ENCODE measurements around the gene SORL1-AS1.

GRCh38 chr11:121463689-121464335, 11.0 kb upstream of the SORL1-AS1 start:
- TF ChIP-seq CTCF (IDR thresholded peaks at IDR 0.05; ENCODE audit: low read depth, low read length) (no peak), EZH2phosphoT487 (IDR thresholded peaks at IDR 0.05; ENCODE audit: low read depth) (no peak)

Measured in OCI-LY3 (cell line).